H1 (cell line): Measurements from ENCODE around the gene ARID1B. TPM values are rescaled to one million over a fixed set of nuclear protein-coding genes. Genes with fewer than 3 reads are reported as not detected.

Source experiments
- CTCF ChIA-PET: fragments of 300-600 bp; sonication (Branson Sonifier 250); formaldehyde crosslinking; loops from one replicate; lab custom pipeline; 2021; ENCODE audit not compliant: partially characterized antibody; lab: Charles Lee
- POLR2A ChIA-PET: fragments of 300-600 bp; sonication (Branson Sonifier 250); formaldehyde crosslinking; loops from one replicate; lab custom pipeline; 2021; ENCODE audit warnings: inconsistent platforms; ENCODE audit not compliant: partially characterized antibody; lab: Charles Lee
- DNase-seq, 2 experiments: peaks; one replicate each; pipeline versions ENCODE4 v3.0.0 to v3.0.0-alpha.2; 2010 to 2022; ENCODE audit warnings: low spot score in 2 of 2, low read depth in 1 of 2, mixed read lengths in 1 of 2
- FAIRE-seq: peaks from 2 replicates; lab custom pipeline; 2011; peaks lifted over from hg19 to GRCh38; lab: Jason Lieb, UNC
- H2AFZ ChIP-seq: 2 replicates; pipeline ENCODE4 v1.8.1; 2012; ENCODE audit warnings: low read length, inconsistent platforms
- H2AK5ac ChIP-seq: 2 replicates; pipeline ENCODE4 v1.6.1; 2013; ENCODE audit warnings: low read depth, low read length
- H2BK120ac ChIP-seq: replicated peaks from 2 replicates; pipeline ENCODE3; 2013; ENCODE audit warnings: low read depth, low read length, inconsistent platforms
- H2BK12ac ChIP-seq: 2 replicates; pipeline ENCODE4 v1.6.1; 2013; ENCODE audit warnings: low read depth, low read length
- H2BK15ac ChIP-seq: 2 replicates; pipeline ENCODE4 v1.6.1; 2013; ENCODE audit warnings: low read length
- H2BK20ac ChIP-seq: 2 replicates; pipeline ENCODE4 v1.6.1; 2013; ENCODE audit warnings: low read length
- H2BK5ac ChIP-seq: 2 replicates; pipeline ENCODE4 v1.6.1; 2013; ENCODE audit warnings: low read depth, low read length
- H3K14ac ChIP-seq: 2 replicates; pipeline ENCODE4 v1.6.1; 2013; ENCODE audit warnings: inconsistent platforms; ENCODE audit not compliant: insufficient read length
- H3K18ac ChIP-seq: 2 replicates; pipeline ENCODE4 v1.6.1; 2013; ENCODE audit warnings: low read length; ENCODE audit errors: extremely low read depth
- H3K23ac ChIP-seq: 2 replicates; pipeline ENCODE4 v1.6.1; 2013; ENCODE audit warnings: inconsistent platforms; ENCODE audit not compliant: insufficient read length
- H3K23me2 ChIP-seq: 2 replicates; pipeline ENCODE4 v1.6.1; 2013; ENCODE audit warnings: low read depth, low read length
- H3K27ac ChIP-seq: 2 replicates; pipeline ENCODE4 v1.6.1; 2011; ENCODE audit warnings: low read depth, low read length, inconsistent platforms
- H3K27me3 ChIP-seq, 4 experiments: replicated peaks in 1 of 4; 1 replicate in 1 of 4; 2 replicates in 3 of 4; pipeline versions ENCODE4 v1.6.1 to v1.8.1; 2011 to 2013; ENCODE audit warnings: low read length in 3 of 4, mild to moderate bottlenecking in 3 of 4, inconsistent platforms in 2 of 4, mixed read lengths in 2 of 4, moderate library complexity in 1 of 4; ENCODE audit not compliant: control insufficient read depth in 3 of 4, insufficient read depth in 3 of 4; ENCODE audit errors: extremely low read depth in 1 of 4
- H3K36me3 ChIP-seq, 4 experiments: 2 replicates each; pipeline versions ENCODE4 v1.6.1 to v1.8.1; 2011 to 2013; ENCODE audit warnings: mild to moderate bottlenecking in 4 of 4, low read length in 3 of 4, moderate library complexity in 2 of 4, control low read depth in 1 of 4, inconsistent platforms in 1 of 4; ENCODE audit not compliant: insufficient read depth in 4 of 4, control insufficient read depth in 2 of 4
- H3K4ac ChIP-seq: replicated peaks from 2 replicates; pipeline ENCODE3; 2013; ENCODE audit warnings: low read length, low read depth, mixed read lengths, inconsistent platforms; ENCODE audit not compliant: insufficient read length
- H3K4me1 ChIP-seq, 4 experiments: replicated peaks in 1 of 4; 1 replicate in 1 of 4; 2 replicates in 3 of 4; pipeline versions ENCODE4 v1.6.1 to v1.8.1; 2011 to 2013; ENCODE audit warnings: low read length in 3 of 4, inconsistent platforms in 2 of 4, mixed read lengths in 1 of 4; ENCODE audit not compliant: insufficient read depth in 4 of 4, control insufficient read depth in 3 of 4
- H3K4me2 ChIP-seq, 2 experiments: 2 replicates each; pipeline versions ENCODE4 v1.6.1 to v1.8.1; 2011 to 2013; ENCODE audit warnings: low read depth in 2 of 2, low read length in 2 of 2, control low read depth in 1 of 2, inconsistent platforms in 1 of 2, mild to moderate bottlenecking in 1 of 2; ENCODE audit not compliant: insufficient read depth in 1 of 2
- H3K4me3 ChIP-seq, 4 experiments: fragments of 200-600, 300-600 bp in 1 of 4; sonication (generic), shearing (Covaris generic), sonication (Bioruptor Twin) in 1 of 4; 2 replicates each; pipeline versions ENCODE4 v1.5.1 to v1.8.1; 2011 to 2016; ENCODE audit warnings: low read length in 4 of 4, low read depth in 3 of 4, control low read depth in 2 of 4, inconsistent platforms in 2 of 4, mild to moderate bottlenecking in 2 of 4, mixed read lengths in 1 of 4, moderate library complexity in 1 of 4; ENCODE audit not compliant: insufficient read depth in 2 of 4; ENCODE audit errors: extremely low read depth in 1 of 4
- H3K56ac ChIP-seq: replicated peaks from 2 replicates; pipeline ENCODE3; 2013; ENCODE audit warnings: low read depth, mild to moderate bottlenecking, mixed read lengths, low read length, inconsistent platforms; ENCODE audit not compliant: insufficient read length
- H3K79me1 ChIP-seq: 2 replicates; pipeline ENCODE4 v1.6.1; 2013; ENCODE audit warnings: low read depth, low read length, control low read depth
- H3K79me2 ChIP-seq, 2 experiments: 2 replicates each; pipeline versions ENCODE4 v1.6.1 to v1.8.1; 2012 to 2013; ENCODE audit warnings: low read length in 2 of 2, mild to moderate bottlenecking in 2 of 2, inconsistent platforms in 1 of 2; ENCODE audit not compliant: insufficient read depth in 2 of 2, control insufficient read depth in 1 of 2
- H3K9ac ChIP-seq, 4 experiments: replicated peaks in 1 of 4; 1 replicate in 1 of 4; 2 replicates in 3 of 4; pipeline versions ENCODE4 v1.6.1 to v1.8.1; 2011 to 2013; ENCODE audit warnings: low read depth in 3 of 4, low read length in 3 of 4, control low read depth in 2 of 4, mild to moderate bottlenecking in 2 of 4, moderate library complexity in 2 of 4, inconsistent platforms in 1 of 4; ENCODE audit errors: extremely low read depth in 1 of 4
- H3K9me3 ChIP-seq, 2 experiments: 2 replicates each; pipeline versions ENCODE4 v1.6.1 to v1.8.1; 2012 to 2013; ENCODE audit warnings: mild to moderate bottlenecking in 2 of 2, moderate library complexity in 2 of 2, control low read depth in 1 of 2, inconsistent platforms in 1 of 2, low read depth in 1 of 2, low read length in 1 of 2, mixed read lengths in 1 of 2; ENCODE audit not compliant: insufficient read depth in 2 of 2
- H4K20me1 ChIP-seq, 2 experiments: replicated peaks in 1 of 2; 2 replicates each; pipeline versions ENCODE3 to v1.8.1; 2011 to 2013; ENCODE audit warnings: inconsistent platforms in 2 of 2, low read length in 2 of 2, mild to moderate bottlenecking in 1 of 2; ENCODE audit not compliant: insufficient read depth in 2 of 2, control insufficient read depth in 1 of 2
- H4K5ac ChIP-seq: 2 replicates; pipeline ENCODE4 v1.6.1; 2013; ENCODE audit warnings: low read length, low read depth, mixed read lengths, inconsistent platforms; ENCODE audit not compliant: insufficient read length
- H4K8ac ChIP-seq: 2 replicates; pipeline ENCODE4 v1.8.0; 2013; ENCODE audit warnings: mild to moderate bottlenecking, moderate library complexity, low read length, inconsistent platforms; ENCODE audit not compliant: insufficient read depth; ENCODE audit errors: extremely low read depth
- H4K91ac ChIP-seq: replicated peaks from 2 replicates; pipeline ENCODE3; 2013; ENCODE audit warnings: low read length, mixed read lengths, inconsistent platforms; ENCODE audit not compliant: insufficient read length
- CEBPB ChIP-seq: IDR thresholded peaks from 2 replicates; pipeline ENCODE4 v1.6.1; 2012; ENCODE audit warnings: low read depth, low read length
- HDAC6 ChIP-seq: IDR thresholded peaks from one replicate; pipeline ENCODE4 v1.7.1; 2012; ENCODE audit warnings: low read depth, mild to moderate bottlenecking, inconsistent platforms, low read length, moderate library complexity
- JUND ChIP-seq: IDR thresholded peaks from 2 replicates; pipeline ENCODE4 v1.6.1; 2011; ENCODE audit warnings: mild to moderate bottlenecking, improper control_type of control experiment, low read length
- RAD21 ChIP-seq, 2 experiments: IDR thresholded peaks in 1 of 2; conservative IDR thresholded peaks in 1 of 2; 2 replicates each; pipeline ENCODE4 v1.6.1; 2011; ENCODE audit warnings: low read depth in 2 of 2, low read length in 2 of 2, improper control_type of control experiment in 1 of 2, inconsistent platforms in 1 of 2, mild to moderate bottlenecking in 1 of 2, moderate library complexity in 1 of 2
- TAF7 ChIP-seq: optimal IDR thresholded peaks from 2 replicates; pipeline ENCODE3; 2011; ENCODE audit warnings: low read depth, mild to moderate bottlenecking, inconsistent platforms, low read length, moderate library complexity, borderline replicate concordance
- WGBS, 2 experiments: shearing (Covaris generic) in 1 of 2; methylation state at CpG; one replicate each; pipeline versions ENCODE4 v1.1.6 to v1.1.7; 2013 to 2015; ENCODE audit warnings: low lambda C conversion rate in 2 of 2, mixed read lengths in 2 of 2, inconsistent platforms in 1 of 2, low coverage in 1 of 2, missing lambda C conversion rate in 1 of 2; ENCODE audit not compliant: insufficient replicate concordance in 2 of 2, insufficient coverage in 1 of 2, insufficient read length in 1 of 2; ENCODE audit errors: extremely low coverage in 1 of 2, missing lambda C conversion rate in 1 of 2; 5-methylcytosine and 5-hydroxymethylcytosine counted together
- polyA plus RNA-seq, 7 experiments: library from polyadenylated mRNA; depleted of rRNA in 3 of 7; stranded (reverse) in 5 of 7; unstranded in 2 of 7; fragments of >200 nt in 5 of 7; fragments of 200-250 nt in 2 of 7; gene quantifications; 1 replicate in 5 of 7; 2 replicates in 1 of 7; 4 replicates in 1 of 7; pipeline versions ENCODE4 v1.2.1 to v1.2.3, GENCODE V29; 2011 to 2013; ENCODE audit warnings: missing spikeins in 2 of 7, mixed read lengths in 2 of 7
- total RNA-seq: library from RNA; stranded (reverse); fragmentation: NEBNext Ultra II Directional; extraction: Animal tissue kit (Norgen Biotek cat#: 25700); gene quantifications from 2 replicates; pipeline ENCODE4 v1.2.1, GENCODE V29; 2021

Gene ARID1B
- total and polyA plus RNA-seq, 2 of the 8 experiments (the other 6 are each of a cell fraction or from before 2014, with no cell fraction given), result 24.3 to 70.3 TPM

GRCh38 chr6:157155804-157156203 is 378.6 kb downstream of the ARID1B start:
- Histone ChIP-seq H2AK5ac (no peak overlapping the region), H2BK120ac (no peak overlapping the region), H3K14ac (no peak overlapping the region), H3K4ac (no peak overlapping the region), H3K27me3 (no peaks in the 10 kb centered on the region), H4K8ac (no peak overlapping the region), H3K9me3 (no peaks in the 10 kb centered on the region), H4K20me1 (peaks cover 0 to 2% of the 10 kb centered on the region in 2 experiments), H3K79me2 (no peaks in the 10 kb centered on the region), H3K4me1 (peaks cover 3 to 17% (median 13%) of the 10 kb centered on the region in 4 experiments), H3K9ac (no peak overlapping the region), H4K91ac (no peak overlapping the region), H3K23me2 (no peaks in the 10 kb centered on the region), H3K56ac (no peak overlapping the region), H3K27ac (no peak overlapping the region), H3K79me1 (no peaks in the 10 kb centered on the region), H2BK20ac (no peak overlapping the region), H3K4me3 (no peak overlapping the region), H3K23ac (no peak overlapping the region), H4K5ac (no peak overlapping the region), H3K4me2 (no peak overlapping the region), H3K36me3 (peaks cover 0 to 12% (median 2%) of the 10 kb centered on the region in 4 experiments; a peak in 2 of 8 replicates), H3K18ac (no peak overlapping the region), H2BK12ac (no peak overlapping the region), H2BK5ac (peak overlapping the region; percentile 69; the same call in 1 of the 2 replicates), H2BK15ac (no peak overlapping the region), H2AFZ (no peak overlapping the region)
- ChIA-PET CTCF (interaction anchor here (0.7 to 10.7 kb wide), 7 partner anchors 10 to 76 kb away, joined by 3 to 88 read pairs (median 4); no protein-coding TSS in a partner anchor), POLR2A (interaction anchor here (1.0 to 1.1 kb wide), 3 partner anchors 9 to 135 kb away, joined by 3 read pairs; no protein-coding TSS in a partner anchor)
- FAIRE-seq (no peak), DNase-seq (no peak)
- 78% methylated on average over 3 of the region's 3 CpGs; no CpG with 5 or more reads in 1 of the 2 experiments for WGBS, 2 experiments
- no peak for TF ChIP-seq HDAC6
- TF ChIP-seq TAF7, result no peak
- no peak for TF ChIP-seq RAD21 (IDR thresholded peaks at IDR 0.05 in 1 of 2, conservative IDR thresholded peaks at IDR 0.05 in 1 of 2; ENCODE audit: low read depth in 2 of 2, low read length in 2 of 2)
- TF ChIP-seq CEBPB, result peak; percentile 86
- TF ChIP-seq JUND, result no peak
